PC-9 (cell line): Measurements from ENCODE around the gene CLIC5.

Experiments used
- CTCF ChIP-seq: fragments of 200-600 bp; sonication (generic); conservative IDR thresholded peaks from 2 replicates; pipeline ENCODE4 v1.6.1; 2017; ENCODE audit warnings: mixed run types, antibody characterized with exemption, mild to moderate bottlenecking, moderate library complexity
- EZH2 ChIP-seq: fragments of 200-600 bp; sonication (generic); IDR thresholded peaks from 2 replicates; pipeline ENCODE4 v1.8.0; 2017; ENCODE audit warnings: antibody characterized with exemption, low read depth

DNA sequence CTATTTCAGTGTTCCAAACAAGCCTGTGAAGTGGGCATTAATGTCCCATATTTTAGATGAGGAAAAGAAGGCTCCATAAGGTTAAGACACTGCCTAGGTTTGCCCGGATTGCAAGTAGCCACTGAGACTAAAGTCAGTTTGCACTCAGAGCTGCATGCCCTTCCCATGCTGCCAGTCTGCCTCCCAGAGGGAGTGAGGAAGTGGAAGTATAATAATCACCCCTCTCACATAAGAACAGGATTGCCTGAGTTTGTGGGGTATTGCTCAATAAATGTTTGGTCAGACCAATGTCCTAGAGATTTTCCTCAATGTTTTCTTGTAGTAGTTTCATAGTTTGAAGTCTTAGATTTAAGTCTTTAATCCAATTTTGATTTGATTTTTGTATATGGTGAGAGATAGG lies 43.9 kb upstream of the CLIC5 start:
- TF ChIP-seq CTCF = no peak
- no peak for TF ChIP-seq EZH2
